Stimulated activated CD8-positive, alpha-beta memory T cell treated with anti-CD3 and anti-CD28 coated beads, Interleukin-12 subunit alpha, Interleukin-12 subunit beta, amount 100 ng/mL, for 1 hour (primary cell): ENCODE measurements around the gene GLI3.

ENCODE experiments used
- DNase-seq: peaks from one replicate; pipeline ENCODE4 v3.0.0-alpha.2; 2020; ENCODE audit warnings: low read depth

Gene GLI3

DNA sequence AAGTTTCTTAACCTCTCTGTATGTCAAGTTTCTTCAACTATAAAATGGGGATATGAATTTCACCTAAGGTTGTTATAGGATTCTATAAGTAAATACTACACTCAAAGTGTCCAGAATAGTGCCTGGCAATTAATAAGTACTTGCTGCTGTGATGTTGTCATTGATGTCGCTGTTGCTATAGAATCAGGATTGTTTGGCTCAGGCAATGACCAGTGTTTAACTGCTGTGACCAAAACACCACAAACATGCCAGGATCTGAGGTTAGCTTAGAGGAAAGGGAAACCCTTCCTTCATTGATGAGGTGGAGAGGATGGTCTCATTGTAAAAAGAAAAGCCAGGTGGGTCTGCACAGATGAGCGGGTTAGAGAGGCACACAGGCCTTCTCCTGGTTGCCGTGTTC lies 311.1 kb downstream of the GLI3 start:
- DNase-seq, result no peak

DNA sequence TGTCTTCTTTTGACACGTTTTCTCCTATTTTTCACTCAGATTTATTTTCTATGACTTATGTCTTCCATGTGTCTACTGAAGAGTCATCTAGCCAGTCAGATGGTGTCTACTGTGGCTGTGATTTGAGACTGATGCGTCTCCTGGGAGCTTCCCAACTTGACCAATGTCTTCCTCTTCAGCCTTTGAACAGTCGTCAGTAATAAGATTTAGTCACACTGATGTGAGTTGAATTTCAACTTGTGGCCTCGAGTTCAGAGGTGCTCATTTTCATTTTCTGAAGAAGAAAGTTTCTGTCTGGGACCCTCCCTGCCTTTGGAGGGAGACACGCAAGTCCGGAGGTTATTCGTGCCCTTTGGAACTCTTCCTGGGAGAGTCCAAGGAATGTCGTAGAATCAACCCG lies 312.2 kb downstream of the GLI3 start:
- DNase-seq, result no peak

DNA sequence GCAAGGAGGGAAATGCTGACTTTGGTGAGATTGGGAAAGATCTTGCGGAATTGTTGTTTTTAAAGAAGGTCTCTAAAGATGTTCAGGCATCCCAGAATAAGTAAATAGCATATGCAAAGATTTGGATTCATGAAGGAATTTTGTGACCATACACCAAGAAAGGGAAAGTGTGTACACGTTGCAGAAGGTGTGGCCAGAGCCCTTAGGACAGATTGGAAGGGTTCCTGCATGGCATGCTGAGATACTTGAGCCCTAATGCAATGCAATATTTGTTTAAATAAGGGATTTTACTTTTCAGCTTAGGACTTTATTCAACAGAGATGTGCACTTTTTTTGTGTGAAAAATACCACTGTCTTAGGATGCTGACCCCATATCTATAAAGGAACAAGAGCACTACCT lies 314.6 kb downstream of the GLI3 start:
- no peak for DNase-seq

DNA sequence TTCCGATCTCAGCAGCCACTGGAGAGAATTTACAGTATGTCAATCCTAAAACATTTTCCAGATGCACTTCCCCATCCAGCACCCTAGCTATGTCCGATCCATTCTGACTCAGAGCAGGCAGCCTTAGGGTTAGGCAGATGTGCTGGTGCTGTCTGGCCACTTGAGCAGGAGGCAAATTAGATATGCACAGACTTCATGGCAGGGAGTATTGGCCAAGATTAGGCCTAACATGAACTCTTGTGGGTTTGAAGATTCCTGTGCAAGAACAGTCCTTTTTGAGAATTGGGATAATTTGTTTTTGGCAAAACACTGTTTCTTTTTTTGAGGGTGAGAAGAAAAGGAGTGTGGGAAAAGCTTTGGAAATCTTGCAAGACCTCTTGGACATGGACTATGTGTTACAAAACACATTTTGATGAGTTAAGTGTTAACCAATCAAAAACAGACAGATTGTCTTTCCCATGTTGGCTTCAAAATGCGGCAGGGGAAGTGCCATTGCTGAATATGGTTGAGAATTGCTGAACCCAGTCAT lies 315.5 kb downstream of the GLI3 start:
- no peak for DNase-seq

DNA sequence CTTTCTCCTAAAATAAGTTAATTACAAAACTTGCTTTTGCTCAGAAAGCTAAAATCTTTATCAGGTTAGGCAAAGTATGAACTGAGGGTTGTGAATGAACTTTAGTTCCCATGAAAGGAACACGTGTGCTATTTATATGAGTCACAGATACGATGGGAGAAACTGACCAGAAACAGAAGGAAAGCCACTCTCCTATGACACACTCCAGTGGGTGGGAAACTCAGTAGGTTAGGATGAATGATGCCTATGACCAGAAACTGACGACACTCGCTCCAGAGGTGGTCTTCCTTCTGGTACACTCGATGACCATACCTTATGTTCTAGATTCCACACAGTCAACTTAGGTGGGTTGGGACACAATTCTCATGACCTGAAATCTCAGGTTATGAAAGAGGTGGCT lies 318.4 kb downstream of the GLI3 start:
- no peak for DNase-seq

DNA sequence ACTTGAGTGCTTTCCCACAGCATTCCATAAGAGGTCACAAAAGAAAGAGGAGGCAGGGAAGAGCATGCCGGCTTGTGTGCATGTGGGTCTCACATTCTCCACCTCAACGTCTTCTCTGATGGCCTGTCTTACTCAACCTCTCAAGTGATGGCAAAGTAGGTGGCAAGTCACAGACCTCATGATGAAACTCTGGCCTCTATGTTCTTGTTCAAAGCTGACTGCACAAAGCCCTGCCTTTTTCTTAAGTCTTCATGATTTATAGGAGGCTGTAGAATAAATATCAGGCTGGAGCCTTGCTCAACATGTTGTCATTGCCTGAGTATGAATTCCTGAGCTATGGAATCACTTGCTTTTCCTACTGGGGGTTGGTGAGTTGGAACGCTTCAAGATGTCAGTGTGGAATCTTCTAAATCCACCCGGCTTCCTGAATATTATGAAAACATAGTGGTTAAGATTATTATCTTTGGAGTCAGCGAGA lies 320.5 kb downstream of the GLI3 start:
- DNase-seq, result no peak

DNA sequence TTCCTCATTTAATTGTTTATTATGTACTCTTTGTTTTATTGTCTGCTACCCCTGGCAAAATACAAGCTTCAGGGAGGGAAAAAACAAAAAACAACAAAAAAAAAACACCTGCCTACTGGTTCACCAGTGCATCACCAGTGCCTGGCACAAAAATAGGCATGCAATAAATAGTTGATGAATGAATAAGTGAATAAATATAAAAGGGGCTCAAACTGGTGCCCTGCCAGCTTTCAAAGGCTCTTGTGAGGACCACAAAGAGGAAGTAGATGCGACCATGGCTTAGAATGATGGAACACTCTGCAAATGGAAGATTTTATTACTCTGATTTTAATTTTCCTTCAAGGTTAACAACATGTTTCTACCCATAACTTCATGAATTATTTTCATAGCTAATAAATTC lies 321.1 kb downstream of the GLI3 start:
- DNase-seq, result no peak

DNA sequence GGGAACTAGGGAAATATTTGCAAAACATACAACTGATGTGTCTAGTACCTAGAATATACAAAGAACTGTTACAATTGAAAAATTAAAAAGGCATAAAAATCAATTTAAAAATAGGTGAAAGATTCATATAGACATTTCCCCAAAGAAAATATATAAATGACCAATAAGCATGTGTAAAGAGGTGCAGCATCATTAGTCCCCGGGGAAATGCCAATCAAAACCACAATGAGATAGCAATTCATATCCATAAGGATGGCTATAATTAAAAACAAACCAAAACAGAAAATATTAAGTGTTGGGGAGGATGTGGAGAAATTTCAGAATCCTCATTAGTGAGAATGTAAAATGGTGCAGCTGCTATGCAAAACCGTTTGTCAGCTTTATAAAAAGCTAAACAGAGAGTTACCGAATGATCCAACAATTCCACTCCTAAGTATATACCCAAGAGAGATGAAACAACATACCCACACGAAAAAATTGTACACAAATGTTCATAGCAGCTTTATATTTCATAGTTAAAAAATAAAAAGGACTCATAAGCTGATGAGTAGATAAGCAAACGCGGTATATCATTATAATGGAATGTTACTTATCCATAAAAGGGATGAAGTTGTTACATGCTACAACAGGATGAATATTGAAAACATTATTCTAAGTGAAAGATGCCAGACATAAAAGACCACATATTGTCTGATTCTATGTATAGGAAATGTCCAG lies 324.0 kb downstream of the GLI3 start:
- no peak for DNase-seq

DNA sequence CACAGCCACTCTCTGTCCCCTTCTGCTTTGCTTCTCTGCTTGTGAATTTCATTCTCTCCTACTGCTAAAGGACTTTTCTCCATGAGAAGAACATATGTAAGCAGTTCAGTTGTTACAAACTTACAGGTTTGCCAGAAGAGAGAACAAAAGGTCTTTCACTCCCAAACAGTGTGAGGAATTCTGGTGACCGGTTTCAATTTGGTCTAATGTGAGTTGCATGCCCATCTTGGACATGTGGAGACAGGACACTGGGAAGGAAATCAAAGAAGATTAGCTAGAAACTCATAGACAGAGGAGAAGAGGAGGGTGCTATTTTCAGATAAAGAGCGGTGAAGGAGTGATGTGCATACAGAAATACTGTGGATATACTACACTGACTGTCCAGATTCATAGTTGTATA lies 324.6 kb downstream of the GLI3 start:
- no peak for DNase-seq

DNA sequence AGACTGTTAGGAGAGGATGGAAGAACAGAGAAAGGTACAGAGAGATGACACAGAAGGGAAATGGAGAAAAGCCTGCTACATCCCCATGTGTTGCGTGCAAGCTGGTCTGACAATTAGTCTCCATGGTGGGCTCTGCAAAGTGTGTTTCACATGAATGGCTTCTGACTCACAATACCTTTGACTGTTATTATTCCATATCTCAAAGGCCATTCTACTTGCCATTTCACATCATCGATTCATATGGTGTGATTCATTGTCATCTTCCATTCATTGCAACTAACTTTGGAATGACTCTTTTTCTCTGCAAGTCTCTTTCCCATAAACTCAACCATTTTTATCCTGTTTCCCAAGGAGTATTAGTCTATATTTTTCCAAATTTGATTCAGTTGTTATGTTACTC lies 325.2 kb downstream of the GLI3 start:
- DNase-seq, result no peak
